GM12801 (cell line): ENCODE measurements around the gene FGB.

Experiments used
- TF ChIP-seq, protein P1 (sequence below): IDR thresholded peaks from one replicate; pipeline ENCODE4 v1.5.1; 2011; ENCODE audit warnings: control low read depth; ENCODE audit not compliant: insufficient read length; ENCODE audit errors: extremely low read depth

Gene FGB

DNA sequence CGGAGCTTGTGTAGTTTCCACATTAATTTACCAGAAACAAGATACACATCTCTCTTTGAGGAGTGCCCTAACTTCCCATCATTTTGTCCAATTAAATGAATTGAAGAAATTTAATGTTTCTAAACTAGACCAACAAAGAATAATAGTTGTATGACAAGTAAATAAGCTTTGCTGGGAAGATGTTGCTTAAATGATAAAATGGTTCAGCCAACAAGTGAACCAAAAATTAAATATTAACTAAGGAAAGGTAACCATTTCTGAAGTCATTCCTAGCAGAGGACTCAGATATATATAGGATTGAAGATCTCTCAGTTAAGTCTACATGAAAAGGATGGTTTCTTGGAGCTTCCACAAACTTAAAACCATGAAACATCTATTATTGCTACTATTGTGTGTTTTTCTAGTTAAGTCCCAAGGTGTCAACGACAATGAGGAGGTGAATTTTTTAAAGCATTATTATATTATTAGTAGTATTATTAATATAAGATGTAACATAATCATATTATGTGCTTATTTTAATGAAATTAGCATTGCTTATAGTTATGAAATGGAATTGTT is at the start of gene FGB:
Gene FGB, plus strand, starts transcription at position 315 of the 558 bp plus-strand sequence. Its CDS starts 8 bp downstream, at position 323.
- TF ChIP-seq, protein P1, sequence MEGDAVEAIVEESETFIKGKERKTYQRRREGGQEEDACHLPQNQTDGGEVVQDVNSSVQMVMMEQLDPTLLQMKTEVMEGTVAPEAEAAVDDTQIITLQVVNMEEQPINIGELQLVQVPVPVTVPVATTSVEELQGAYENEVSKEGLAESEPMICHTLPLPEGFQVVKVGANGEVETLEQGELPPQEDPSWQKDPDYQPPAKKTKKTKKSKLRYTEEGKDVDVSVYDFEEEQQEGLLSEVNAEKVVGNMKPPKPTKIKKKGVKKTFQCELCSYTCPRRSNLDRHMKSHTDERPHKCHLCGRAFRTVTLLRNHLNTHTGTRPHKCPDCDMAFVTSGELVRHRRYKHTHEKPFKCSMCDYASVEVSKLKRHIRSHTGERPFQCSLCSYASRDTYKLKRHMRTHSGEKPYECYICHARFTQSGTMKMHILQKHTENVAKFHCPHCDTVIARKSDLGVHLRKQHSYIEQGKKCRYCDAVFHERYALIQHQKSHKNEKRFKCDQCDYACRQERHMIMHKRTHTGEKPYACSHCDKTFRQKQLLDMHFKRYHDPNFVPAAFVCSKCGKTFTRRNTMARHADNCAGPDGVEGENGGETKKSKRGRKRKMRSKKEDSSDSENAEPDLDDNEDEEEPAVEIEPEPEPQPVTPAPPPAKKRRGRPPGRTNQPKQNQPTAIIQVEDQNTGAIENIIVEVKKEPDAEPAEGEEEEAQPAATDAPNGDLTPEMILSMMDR, result no peak

DNA sequence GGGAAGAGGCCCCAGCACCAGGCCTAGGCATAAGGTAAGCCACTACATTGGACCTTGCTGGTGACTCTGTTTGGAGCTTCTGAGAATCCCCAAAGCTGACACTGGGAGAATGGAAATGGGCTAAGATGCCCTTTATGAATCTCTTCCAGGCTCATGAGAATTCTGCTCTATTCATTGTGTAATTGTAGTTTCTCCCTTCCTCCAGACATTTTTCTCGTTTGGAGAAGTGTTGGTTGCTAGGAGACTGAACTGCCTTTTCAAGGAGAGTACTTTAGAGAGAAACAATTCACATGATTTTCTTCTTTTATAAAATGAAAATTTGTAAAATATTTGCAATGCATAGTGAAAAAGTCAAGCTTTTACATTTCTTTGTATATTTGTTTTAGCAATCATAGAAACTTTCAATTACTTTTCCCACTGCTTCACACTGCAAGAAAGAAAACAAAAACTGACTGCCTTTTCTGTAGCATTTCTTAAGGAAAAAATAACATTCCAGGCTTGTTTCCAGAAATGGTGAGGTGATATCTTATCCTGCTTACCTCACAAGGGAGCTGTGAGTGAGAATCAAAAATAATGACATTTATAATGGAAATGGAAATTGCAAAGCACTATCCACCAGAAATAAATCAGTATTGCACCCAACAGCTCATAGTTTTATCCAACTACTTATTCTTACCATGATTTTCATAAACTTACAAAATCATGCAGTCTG is 46.3 kb upstream of the FGB start:
- TF ChIP-seq, protein P1, result no peak

DNA sequence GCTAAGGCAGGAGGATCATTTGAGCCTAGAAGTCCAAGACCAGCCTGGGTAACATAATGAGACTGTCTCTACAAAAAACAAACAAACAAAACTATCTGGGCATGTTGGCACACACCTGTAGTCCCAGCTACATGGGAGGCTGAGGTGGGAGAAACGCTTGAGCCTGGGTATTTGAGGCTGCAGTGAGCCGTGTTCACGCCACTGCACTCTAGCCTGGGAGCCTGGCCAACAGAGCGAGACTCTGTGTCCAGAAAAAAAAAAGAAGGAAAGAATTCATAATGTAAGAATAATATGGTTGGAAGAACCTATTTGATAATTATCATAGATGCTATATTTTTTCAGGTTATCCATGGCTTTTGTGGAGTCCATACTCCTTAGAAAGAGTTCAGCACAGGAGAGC is 45.2 kb upstream of the FGB start:
- TF ChIP-seq, protein P1, result no peak

DNA sequence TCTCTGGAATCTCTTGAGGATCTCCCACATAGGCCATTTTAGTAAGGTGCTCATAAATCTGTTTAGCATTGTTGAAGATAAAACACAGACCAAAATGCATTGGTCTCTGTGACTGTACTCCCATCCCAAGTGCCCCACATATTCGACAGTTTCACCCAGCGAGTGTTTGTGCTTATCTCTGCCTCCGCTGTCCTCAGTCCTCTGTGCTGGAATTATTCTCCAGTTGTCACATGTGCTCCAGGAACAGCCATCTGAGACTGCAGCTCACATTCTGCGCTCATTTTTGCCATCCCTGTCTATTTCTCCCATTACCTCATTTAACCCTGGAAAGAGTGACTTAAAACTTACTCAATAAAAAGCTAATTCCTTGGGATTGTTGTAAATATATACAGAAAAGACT is 43.6 kb upstream of the FGB start:
- TF ChIP-seq, protein P1, result no peak

DNA sequence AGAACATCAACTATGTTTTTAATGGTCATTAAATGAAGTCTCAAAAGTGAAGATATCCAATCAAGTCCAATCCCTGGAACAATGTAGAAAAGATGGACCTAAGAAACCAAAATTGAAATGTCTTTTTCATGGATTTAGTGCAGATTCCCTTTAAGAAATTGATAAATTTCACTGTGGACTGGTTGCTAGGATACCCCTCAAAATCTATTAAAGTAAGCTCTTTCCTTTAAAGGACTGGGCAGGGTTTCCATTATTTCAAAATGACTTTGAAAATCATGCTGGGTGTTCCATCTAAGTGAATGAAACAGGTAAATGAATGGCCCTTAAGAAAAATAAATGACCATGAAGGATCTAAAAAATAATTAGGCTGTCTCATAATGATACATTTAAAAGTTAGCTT is 41.2 kb upstream of the FGB start:
- TF ChIP-seq, protein P1, result no peak

DNA sequence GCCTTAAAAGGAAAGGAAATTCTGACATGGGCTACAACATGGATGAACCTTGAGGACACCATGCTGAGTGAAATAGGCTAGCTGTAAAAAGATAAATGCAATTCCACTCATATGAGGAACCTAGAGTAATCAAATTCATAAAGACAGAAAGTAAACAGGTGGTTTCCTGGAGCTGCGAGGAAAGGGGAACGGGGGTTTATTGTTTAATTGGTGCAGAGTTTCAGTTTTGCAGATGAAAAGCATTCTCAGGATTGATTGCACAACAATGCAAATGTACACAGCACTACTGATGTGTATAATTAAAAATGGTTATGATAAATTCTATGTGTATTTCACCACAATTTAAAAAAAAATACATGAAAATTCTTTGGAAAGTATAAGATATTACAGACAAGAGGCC is 36.7 kb upstream of the FGB start:
- TF ChIP-seq, protein P1, result no peak

DNA sequence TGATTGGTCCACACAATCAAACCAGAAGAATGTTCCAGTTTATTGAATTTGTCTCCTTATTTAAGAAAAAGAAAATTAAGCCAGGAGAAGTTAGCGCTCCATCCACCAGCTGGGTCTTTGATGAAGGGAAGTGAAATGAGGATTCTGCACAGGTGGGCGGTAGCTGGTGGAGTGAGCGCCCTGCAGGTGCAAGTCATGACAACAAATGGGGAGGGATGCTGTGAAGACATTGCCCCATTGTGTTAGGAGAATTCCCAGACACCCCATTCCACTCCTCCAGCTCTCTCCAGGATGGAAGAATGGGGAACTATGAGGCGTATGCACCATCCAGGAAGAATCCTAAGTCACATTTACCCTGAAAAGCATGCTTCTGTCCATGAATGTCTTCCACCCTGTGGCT is 35.5 kb upstream of the FGB start:
- TF ChIP-seq, protein P1, result no peak
